ENCODE measurements around the gene EHMT1. TPM values are rescaled to one million over a fixed set of nuclear protein-coding genes. Genes with fewer than 3 reads are reported as not detected.

EHMT1 gene
- total RNA-seq, 1 donor: 43.6 TPM

- DNase-seq (ENCODE audit: low read depth): no peak
- TF ChIP-seq CTCF (IDR thresholded peaks at IDR 0.05; ENCODE audit: insufficient read depth, low read depth, low read length): no peak
- no peak overlapping the region for H3K4me3 ChIP-seq (ENCODE audit: low read depth, low read length)
These were observed 179.3 kb downstream of the EHMT1 start for GRCh38 chr9:137798142-137798541.

GRCh38 chr9:137798901-137799629 is 180.3 kb downstream of the EHMT1 start:
- TF ChIP-seq CTCF (IDR thresholded peaks at IDR 0.05; ENCODE audit: insufficient read depth, low read depth, low read length): no peak
- DNase-seq (ENCODE audit: low read depth): no peak
- no peak overlapping the region for H3K4me3 ChIP-seq (ENCODE audit: low read depth, low read length)

- no peak overlapping the region for H3K4me3 ChIP-seq (ENCODE audit: low read depth, low read length)
- no peak for TF ChIP-seq CTCF (IDR thresholded peaks at IDR 0.05; ENCODE audit: insufficient read depth, low read depth, low read length)
- DNase-seq (ENCODE audit: low read depth): no peak
These were observed 180.8 kb downstream of the EHMT1 start for GRCh38 chr9:137799630-137799983.

GRCh38 chr9:137800196-137801022 is 181.6 kb downstream of the EHMT1 start:
- TF ChIP-seq CTCF (IDR thresholded peaks at IDR 0.05; ENCODE audit: insufficient read depth, low read depth, low read length): no peak
- H3K4me3 ChIP-seq (ENCODE audit: low read depth, low read length): no peak overlapping the region
- DNase-seq (ENCODE audit: low read depth): no peak

GRCh38 chr9:137801023-137801319 is 182.2 kb downstream of the EHMT1 start:
- no peak for TF ChIP-seq CTCF (IDR thresholded peaks at IDR 0.05; ENCODE audit: insufficient read depth, low read depth, low read length)
- no peak for DNase-seq (ENCODE audit: low read depth)
- no peak overlapping the region for H3K4me3 ChIP-seq (ENCODE audit: low read depth, low read length)

GRCh38 chr9:137802021-137802420 is 183.2 kb downstream of the EHMT1 start:
- H3K4me3 ChIP-seq (ENCODE audit: low read depth, low read length): no peak overlapping the region
- TF ChIP-seq CTCF (IDR thresholded peaks at IDR 0.05; ENCODE audit: insufficient read depth, low read depth, low read length): no peak
- no peak for DNase-seq (ENCODE audit: low read depth)
